Measurements from ENCODE around the gene NCOA3. TPM values are rescaled to one million over a fixed set of nuclear protein-coding genes. Genes with fewer than 3 reads are reported as not detected.
"Not testable (repeated sequence)": the region's sequence is repeated elsewhere in the genome, so short reads cannot be mapped to it uniquely, and the experiment has no call there.

Gene NCOA3
- total RNA-seq, 1 experiment from 2014 or later, result 28.1 TPM

GRCh38 chr20:47571426-47571825 is 69.7 kb downstream of the NCOA3 start:
- H3K4me3 ChIP-seq, result no peak overlapping the region
- H3K27ac ChIP-seq, result no peak overlapping the region
- no peaks in the 10 kb centered on the region for H3K27me3 ChIP-seq
- no peaks in the 10 kb centered on the region for H3K9me3 ChIP-seq (replicated peaks)
- no peak for DNase-seq
- H3K4me1 ChIP-seq, result peaks cover 22% of the 10 kb centered on the region
- no peaks in the 10 kb centered on the region for H3K36me3 ChIP-seq

GRCh38 chr20:47572105-47572729 is 70.5 kb downstream of the NCOA3 start:
- Histone ChIP-seq H3K36me3 (no peaks in the 10 kb centered on the region), H3K4me1 (peaks cover 26% of the 10 kb centered on the region), H3K27ac (no peak overlapping the region), H3K27me3 (no peaks in the 10 kb centered on the region), H3K9me3 (replicated peaks) (no peaks in the 10 kb centered on the region), H3K4me3 (no peak overlapping the region)
- no peak for DNase-seq

GRCh38 chr20:47573559-47573958 is 71.9 kb downstream of the NCOA3 start:
- peaks cover 33% of the 10 kb centered on the region for H3K4me1 ChIP-seq
- no peaks in the 10 kb centered on the region for H3K27me3 ChIP-seq
- H3K9me3 ChIP-seq (replicated peaks), result no peaks in the 10 kb centered on the region
- no peak overlapping the region for H3K27ac ChIP-seq
- no peak for DNase-seq
- H3K36me3 ChIP-seq, result no peaks in the 10 kb centered on the region
- no peak overlapping the region for H3K4me3 ChIP-seq

GRCh38 chr20:47574616-47575364 is 73.1 kb downstream of the NCOA3 start:
- Histone ChIP-seq H3K36me3 (no peaks in the 10 kb centered on the region), H3K4me1 (peaks cover 33% of the 10 kb centered on the region), H3K27me3 (no peaks in the 10 kb centered on the region), H3K27ac (no peak overlapping the region), H3K4me3 (no peak overlapping the region), H3K9me3 (replicated peaks) (no peaks in the 10 kb centered on the region)
- peak in 1 of 2 experiments; percentile 63 for DNase-seq

- Histone ChIP-seq H3K27ac (peak overlapping the region; percentile 11; the same call in 1 of the 2 replicates), H3K36me3 (no peaks in the 10 kb centered on the region), H3K4me3 (peak overlapping the region; percentile 36), H3K27me3 (no peaks in the 10 kb centered on the region), H3K4me1 (peaks cover 29% of the 10 kb centered on the region), H3K9me3 (replicated peaks) (no peaks in the 10 kb centered on the region)
- DNase-seq, result peak; percentile 91 to 98
Observed at GRCh38 chr20:47576516-47577033, 74.9 kb downstream of the NCOA3 start.

GRCh38 chr20:47577314-47577713 is 75.6 kb downstream of the NCOA3 start:
- H3K27ac ChIP-seq, result no peak overlapping the region; the same call in 1 of the 2 replicates
- no peaks in the 10 kb centered on the region for H3K9me3 ChIP-seq (replicated peaks)
- DNase-seq, result peak in 1 of 2 experiments; percentile 33
- H3K4me3 ChIP-seq, result peak overlapping the region; percentile 36; the same call in 1 of the 2 replicates
- H3K4me1 ChIP-seq, result peaks cover 29% of the 10 kb centered on the region
- no peaks in the 10 kb centered on the region for H3K27me3 ChIP-seq
- H3K36me3 ChIP-seq, result no peaks in the 10 kb centered on the region

- Histone ChIP-seq H3K4me1 (peaks cover 29% of the 10 kb centered on the region), H3K36me3 (no peaks in the 10 kb centered on the region), H3K27ac (no peak overlapping the region), H3K27me3 (no peaks in the 10 kb centered on the region), H3K9me3 (replicated peaks) (no peaks in the 10 kb centered on the region), H3K4me3 (no peak overlapping the region)
- no peak for DNase-seq
Observed at GRCh38 chr20:47578543-47578942, 76.9 kb downstream of the NCOA3 start.

- peaks cover 18% of the 10 kb centered on the region for H3K4me1 ChIP-seq
- DNase-seq; H3K36me3 ChIP-seq; H3K27ac ChIP-seq; H3K9me3 ChIP-seq (replicated peaks); H3K27me3 ChIP-seq; H3K4me3 ChIP-seq: not testable (repeated sequence)
Observed at GRCh38 chr20:47580686-47581085, 79.0 kb downstream of the NCOA3 start.

GRCh38 chr20:47581090-47581489 is 79.4 kb downstream of the NCOA3 start:
- Histone ChIP-seq H3K36me3 (peaks cover 2% of the 10 kb centered on the region; the same call in 1 of the 2 replicates), H3K27ac (no peak overlapping the region), H3K4me1 (peaks cover 14% of the 10 kb centered on the region), H3K9me3 (replicated peaks) (no peaks in the 10 kb centered on the region), H3K27me3 (no peaks in the 10 kb centered on the region), H3K4me3 (no peak overlapping the region)
- no peak for DNase-seq

GRCh38 chr20:47583551-47583950 is 81.9 kb downstream of the NCOA3 start:
- Histone ChIP-seq H3K9me3 (replicated peaks) (no peaks in the 10 kb centered on the region), H3K4me1 (no peaks in the 10 kb centered on the region), H3K27me3 (no peaks in the 10 kb centered on the region), H3K4me3 (no peak overlapping the region), H3K36me3 (peaks cover 2% of the 10 kb centered on the region; the same call in 1 of the 2 replicates), H3K27ac (no peak overlapping the region)
- DNase-seq, result no peak

- peaks cover 2% of the 10 kb centered on the region; the same call in 1 of the 2 replicates for H3K36me3 ChIP-seq
- H3K4me3 ChIP-seq, result no peak overlapping the region
- H3K27me3 ChIP-seq, result no peaks in the 10 kb centered on the region
- H3K9me3 ChIP-seq (replicated peaks), result no peaks in the 10 kb centered on the region
- H3K4me1 ChIP-seq, result no peaks in the 10 kb centered on the region
- no peak overlapping the region for H3K27ac ChIP-seq
- DNase-seq, result no peak
Observed at GRCh38 chr20:47585087-47585747, 83.5 kb downstream of the NCOA3 start.

GRCh38 chr20:47586649-47587294 is 85.1 kb downstream of the NCOA3 start:
- no peak for DNase-seq

GRCh38 chr20:47588158-47588557 is 86.5 kb downstream of the NCOA3 start:
- Histone ChIP-seq H3K4me3 (no peak overlapping the region), H3K4me1 (no peaks in the 10 kb centered on the region), H3K36me3 (peaks cover 2% of the 10 kb centered on the region; the same call in 1 of the 2 replicates), H3K9me3 (replicated peaks) (no peaks in the 10 kb centered on the region), H3K27ac (no peak overlapping the region), H3K27me3 (no peaks in the 10 kb centered on the region)
- no peak for DNase-seq

More at GRCh38 chr20:47586649-47587294, 85.1 kb downstream of the NCOA3 start:
- Histone ChIP-seq H3K4me1 (no peaks in the 10 kb centered on the region), H3K27ac (no peak overlapping the region), H3K36me3 (peaks cover 2% of the 10 kb centered on the region; the same call in 1 of the 2 replicates), H3K9me3 (replicated peaks) (no peaks in the 10 kb centered on the region), H3K4me3 (no peak overlapping the region), H3K27me3 (no peaks in the 10 kb centered on the region)

GRCh38 chr20:47591231-47591630 is 89.5 kb downstream of the NCOA3 start:
- no peaks in the 10 kb centered on the region for H3K9me3 ChIP-seq (replicated peaks)
- H3K4me3 ChIP-seq, result no peak overlapping the region
- no peak for DNase-seq
- H3K27me3 ChIP-seq, result no peaks in the 10 kb centered on the region
- H3K27ac ChIP-seq, result no peak overlapping the region
- no peaks in the 10 kb centered on the region for H3K4me1 ChIP-seq
- H3K36me3 ChIP-seq, result no peaks in the 10 kb centered on the region

All from SJCRH30 (cell line).